Activated CD4-positive, alpha-beta T cell treated with anti-CD3 and anti-CD28 coated beads, Interleukin-2, Interleukin-6, amounts not matched to agents 100 ng/mL and 50 ng/mL, durations not matched to agents 16 hours and 8 hours (primary cell): ENCODE measurements around the gene MED13L.

ENCODE experiments used
- DNase-seq: peaks from one replicate; pipeline ENCODE4 v3.0.0-alpha.2; 2020

MED13L gene

DNA sequence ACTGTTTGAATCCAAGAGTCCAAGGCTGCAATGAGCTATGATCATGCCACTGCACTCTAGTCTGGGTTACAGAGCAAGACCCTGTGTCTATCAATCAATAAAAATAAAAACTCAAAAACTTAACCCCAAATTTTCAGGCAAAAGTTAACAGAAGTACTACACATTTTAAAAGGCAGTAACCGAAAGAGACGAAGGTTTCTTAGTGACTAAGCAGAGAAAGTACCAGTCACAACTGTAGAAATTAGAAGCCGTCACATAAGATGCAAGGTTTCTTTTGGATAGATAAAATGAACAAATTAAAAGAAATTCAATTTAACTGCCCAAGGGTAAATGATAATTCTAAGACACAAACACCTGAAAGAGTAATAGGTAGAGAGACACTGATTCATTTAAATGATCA lies 103.5 kb downstream of the MED13L start:
- DNase-seq: peak; percentile 44

DNA sequence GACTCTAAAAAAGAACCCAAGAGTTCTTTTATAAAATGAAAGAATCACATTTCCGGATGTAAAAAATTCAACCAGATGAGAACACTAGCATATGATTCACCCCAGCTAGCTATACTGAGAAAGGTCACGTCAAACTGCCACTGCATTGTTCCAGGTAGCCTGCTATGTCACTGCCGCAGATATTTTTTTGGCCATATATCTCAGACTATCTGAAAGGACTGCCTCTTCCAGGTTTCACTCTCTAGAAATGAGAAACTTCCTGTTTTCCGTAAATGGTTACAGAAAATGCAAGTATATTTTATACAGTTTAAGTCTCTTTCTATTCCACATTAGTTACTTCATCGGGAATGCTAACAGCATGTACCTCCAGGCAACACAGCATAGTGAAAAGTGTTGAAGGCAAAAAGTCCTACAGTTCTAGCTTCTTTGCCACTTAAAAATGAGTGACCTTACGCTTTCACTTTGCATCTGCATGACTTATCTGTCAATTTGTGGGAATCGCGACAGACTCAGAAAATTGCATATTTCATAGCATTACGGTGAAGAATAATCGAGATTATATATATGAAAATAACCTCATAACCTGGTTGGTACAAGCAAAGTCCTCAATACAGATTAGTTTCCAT lies 105.2 kb downstream of the MED13L start:
- peak; percentile 88 for DNase-seq

DNA sequence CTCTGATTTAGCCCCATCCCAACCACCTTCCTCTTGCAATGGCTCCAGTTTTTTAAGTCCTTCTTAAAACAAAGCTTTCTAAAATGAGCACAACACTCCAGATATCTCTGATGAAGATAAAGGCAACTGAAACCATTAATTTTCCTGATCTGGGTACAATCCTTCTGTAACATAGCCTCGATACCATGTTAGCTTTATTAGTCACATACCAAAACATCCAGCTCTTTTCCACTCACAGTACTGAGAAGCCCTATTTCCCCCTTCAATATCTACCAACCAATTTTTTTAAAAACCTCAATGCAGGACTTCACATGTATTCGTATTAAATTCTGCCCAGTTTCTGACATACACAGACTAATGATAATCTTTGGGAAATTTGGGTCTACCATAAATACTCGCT lies 105.9 kb downstream of the MED13L start:
- no peak for DNase-seq

DNA sequence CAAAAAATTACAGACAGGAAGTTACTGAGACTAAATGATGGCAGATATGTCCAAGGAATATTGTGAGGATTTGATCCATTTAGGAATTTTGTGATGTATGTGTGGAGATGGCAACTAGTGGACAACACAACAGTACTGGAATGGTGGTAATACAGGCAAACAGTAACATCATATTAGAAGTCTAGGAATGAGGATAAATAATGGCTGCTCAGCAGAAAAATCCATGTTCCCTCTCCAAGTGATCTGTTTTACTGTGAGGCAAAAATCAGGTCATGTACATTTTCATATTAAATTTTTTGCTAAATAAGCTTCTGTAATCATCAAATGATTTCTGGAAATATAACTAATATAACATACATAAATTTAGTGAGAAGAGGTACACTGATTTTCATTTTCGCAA lies 108.4 kb downstream of the MED13L start:
- DNase-seq: no peak

DNA sequence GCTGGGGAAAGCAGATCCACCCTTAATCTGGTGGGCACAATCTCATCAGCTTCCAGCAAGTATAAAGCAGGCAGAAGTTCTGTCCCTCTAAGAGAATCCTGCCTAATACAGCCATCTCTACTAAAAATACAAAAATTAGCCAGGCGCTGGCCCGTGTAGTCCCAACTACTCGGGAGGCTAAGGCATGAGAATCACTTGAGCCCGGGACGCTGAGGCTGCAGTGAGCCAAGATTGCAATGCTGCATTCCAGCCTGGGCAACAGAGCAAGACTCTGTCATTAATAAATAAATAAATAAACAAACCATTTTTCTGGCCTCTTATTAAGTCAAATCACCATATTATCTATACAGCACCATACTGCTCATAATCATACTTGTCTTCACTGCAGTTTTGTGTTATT lies 111.2 kb downstream of the MED13L start:
- no peak for DNase-seq

DNA sequence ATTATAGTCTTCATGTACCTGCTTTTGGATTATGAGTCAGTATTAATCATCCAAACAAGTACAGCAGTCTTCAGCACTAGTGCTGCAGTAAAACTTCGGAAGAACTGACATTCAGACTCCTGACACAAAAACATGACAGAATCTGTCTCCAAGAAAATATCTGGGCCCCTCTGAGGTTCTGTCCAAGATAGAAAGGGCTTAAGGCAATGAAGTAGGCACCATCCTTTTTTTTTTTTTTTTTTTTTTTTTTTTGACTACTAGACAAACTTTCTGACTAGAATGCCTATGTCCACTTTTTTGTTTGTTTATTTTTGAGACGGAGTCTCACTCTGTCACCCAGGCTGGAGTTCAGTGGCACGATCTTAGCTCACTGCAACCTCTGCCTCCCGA lies 112.5 kb downstream of the MED13L start:
- DNase-seq: no peak

DNA sequence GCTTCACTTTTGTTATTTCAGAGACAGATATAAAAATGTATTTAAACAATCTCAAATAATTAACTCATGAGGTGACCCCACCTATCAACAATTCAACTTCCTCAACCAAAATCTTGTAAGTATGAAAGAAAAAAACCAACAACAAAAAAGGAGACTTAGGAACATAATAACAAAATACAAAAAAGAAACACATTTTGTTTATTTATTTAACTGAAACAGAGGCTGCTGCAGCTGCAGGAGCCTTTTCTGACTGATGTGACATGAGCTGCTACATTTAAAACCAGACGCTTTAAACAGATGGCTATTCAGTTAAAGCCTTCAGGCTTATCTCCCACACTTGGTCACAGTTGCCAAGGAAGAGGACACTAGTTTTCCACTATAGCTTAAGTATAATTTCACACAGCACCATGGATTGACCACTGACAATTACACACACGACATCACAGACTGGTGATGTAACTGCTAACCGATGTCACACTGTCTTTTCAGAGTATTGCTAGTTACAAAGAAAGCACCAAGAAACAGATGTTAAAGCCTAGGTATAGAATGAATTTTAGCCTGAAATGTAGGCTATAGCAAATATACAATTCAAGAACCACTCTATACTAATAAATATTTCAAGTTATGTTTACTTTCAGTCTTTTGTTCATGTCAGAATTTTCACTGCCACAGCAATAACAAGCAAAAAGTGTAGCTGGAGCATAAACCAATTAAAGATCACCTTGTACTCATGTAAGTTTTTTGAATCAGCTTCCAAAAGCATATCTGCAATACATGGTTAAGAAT lies 113.0 kb downstream of the MED13L start:
- no peak for DNase-seq

DNA sequence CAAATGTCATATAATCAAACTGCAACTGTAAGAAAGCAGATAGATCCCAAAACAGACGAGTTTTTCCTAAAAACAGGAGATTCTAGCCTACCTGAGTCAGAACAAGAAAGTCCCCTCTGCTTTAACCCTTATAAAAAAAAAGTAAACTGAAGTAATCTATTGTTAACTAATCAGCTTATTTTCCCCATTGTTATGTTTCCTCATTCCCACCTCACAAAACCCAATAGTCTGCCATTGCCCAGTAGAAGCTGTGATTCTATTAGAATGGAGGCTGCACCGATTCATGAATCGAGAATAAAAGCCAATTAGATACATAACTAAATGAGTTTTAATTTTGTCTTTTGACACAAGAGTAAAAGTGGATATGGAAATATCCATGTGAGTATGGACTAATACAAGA lies 115.4 kb downstream of the MED13L start:
- DNase-seq: no peak

DNA sequence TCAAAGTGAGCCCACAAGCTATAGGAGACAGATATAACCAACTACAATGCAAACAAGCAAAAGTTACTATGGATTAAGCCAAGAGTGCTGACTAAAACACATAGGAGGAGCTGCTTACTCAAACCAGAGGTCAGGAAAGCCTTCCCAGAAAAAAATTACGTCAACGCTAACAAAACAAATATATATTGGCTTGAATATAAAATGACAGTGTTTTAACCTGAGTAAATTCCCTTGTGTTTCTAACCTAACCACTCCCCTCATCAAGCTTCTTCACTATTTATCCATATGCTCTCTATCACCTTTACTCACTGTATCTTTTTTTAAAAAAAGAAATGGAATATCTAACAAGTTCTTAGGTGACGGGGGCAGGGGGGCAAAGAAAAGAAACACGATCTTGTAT lies 115.9 kb downstream of the MED13L start:
- no peak for DNase-seq

DNA sequence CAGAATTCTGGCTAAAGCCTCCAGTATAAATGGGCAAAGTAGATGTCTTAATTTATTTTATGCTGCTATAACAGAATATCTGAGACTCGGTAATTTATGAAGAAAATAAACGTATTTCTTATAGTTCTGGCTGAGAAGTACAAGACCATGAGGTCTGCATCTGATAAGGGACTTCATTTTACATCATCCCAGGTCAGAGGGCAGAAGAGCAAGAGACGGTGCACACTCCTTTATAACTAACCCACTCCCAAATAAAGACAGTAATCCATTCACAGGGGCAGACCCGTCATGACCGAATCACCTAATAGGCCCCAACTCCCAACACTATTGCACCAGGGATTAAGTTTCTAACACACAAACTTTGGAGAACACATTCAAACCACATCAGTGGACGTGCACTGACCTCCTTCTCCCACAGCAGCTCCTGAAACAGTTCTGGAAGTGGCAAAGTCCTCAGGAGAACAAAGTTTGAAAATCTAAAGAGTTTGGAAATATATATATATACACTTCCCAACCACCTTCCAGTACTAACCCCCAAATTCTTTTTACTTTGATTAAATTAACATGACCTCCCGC lies 116.5 kb downstream of the MED13L start:
- DNase-seq: no peak

DNA sequence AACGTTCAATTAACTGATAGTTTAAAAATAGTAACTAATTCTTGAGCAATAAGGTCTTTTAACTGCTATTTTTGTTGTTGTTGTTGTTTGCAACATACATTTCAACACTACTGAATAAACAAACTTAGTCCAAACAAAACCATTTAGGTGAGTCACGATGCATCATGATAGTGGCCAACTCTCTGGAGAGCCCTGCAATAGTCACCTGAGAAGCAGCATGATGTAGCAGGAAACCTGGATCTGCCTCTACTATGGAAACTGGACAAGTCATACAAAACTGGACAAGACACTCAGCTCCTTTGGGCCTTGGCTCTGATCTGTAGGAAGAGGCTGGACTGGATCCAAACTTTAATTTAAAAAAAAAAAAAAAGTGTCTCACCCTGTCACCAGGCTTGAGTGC lies 117.3 kb downstream of the MED13L start:
- DNase-seq: no peak

DNA sequence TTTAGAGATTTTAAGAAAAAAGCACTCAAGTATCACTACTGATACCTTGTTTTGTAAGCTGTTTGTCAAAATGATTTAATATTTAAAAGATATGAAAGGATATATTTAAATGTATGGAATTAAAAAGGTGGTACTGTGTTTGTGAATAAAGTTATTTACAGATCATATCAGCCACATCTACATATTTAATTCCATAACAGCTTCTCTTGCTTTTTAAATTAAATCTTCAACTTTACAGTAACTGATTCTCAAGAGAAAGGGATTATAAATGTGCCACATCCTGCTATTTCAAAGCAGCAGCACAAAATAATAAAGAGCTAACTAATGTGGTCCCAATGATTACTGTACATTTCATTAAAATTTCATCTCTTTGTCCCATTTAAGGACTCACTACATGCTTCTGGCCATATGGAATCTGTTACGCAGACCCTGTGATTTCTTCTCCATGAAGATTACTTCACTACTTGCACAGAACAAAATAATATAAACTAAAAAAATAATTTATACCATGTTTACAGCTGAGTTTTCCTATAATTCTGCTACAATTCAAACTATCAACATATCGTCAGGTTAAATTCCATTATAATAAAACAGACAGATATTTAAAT lies 117.8 kb downstream of the MED13L start:
- no peak for DNase-seq

DNA sequence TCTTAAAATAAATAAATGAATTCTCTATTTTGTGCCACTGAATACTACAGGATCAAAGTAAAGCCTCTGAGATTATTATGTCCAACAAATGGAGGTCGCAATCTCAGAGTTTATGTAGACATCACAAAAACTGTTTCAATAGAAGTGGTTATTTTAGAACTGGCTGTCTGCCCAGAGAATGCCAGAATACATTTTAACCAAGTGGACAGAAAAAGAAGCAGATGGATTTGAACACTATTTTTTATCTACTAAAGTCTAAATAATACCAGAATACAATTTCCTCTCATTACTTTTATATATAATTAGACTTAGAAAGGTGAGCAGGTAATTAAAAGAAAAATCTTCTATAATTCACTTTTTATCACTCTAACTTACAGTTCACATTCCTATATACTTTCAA lies 118.3 kb downstream of the MED13L start:
- DNase-seq: no peak

DNA sequence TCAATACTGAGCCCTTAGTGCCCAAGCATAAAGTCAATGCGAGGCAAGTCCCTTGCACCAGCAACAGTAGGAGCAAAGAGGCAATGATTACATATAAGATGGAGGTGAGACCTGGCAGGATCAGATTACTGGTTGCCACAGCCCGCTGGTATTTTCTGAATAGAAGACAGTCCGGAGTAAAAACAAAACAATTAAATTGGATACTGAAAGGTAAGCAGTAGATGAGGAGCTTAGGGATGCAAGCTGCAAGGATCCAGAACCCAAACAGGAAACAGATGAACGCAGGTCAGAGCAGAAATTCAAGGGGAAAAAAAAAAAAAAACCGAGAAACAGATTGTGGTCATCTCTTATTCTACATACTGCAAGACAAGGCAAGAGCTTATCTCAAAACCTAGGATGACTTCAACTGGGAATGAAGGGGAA lies 119.6 kb downstream of the MED13L start:
- DNase-seq: no peak

DNA sequence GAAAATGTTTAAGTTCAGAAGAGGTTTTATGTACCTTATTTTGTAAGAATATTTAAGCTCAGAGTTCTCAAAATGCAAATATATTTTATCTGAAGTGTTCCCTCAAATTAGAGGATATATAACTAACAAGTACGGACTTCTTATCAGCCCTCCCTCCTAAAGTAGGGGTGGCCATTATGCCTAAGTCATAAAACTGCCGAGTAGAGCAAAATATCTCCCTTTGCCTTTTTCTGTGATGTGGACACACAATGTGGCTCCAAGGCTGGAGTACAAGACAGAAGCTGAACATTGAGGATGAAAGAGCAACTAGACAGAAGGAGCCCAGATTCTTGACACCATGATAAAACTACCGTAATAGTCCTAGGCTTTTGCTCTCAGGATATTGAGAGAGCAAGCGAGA lies 120.9 kb downstream of the MED13L start:
- DNase-seq: no peak

DNA sequence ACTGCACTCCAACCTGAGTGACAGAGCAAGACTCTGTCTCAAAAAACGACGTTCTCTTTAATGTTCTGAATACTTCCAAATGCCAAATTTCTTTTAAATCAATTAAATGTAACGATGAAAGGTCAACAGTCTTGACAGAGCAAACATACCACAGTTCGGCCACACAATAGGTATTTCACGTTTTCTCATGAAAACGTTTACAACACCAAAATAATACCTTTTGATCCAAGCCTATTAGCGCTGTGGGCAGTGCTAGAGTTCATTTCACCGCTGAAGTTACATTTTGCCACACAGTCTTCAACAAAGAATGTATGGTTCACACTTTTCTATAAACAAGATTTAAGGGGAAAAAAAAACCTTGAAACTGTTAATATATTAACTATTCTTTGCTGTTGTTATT lies 122.1 kb downstream of the MED13L start:
- DNase-seq: no peak

DNA sequence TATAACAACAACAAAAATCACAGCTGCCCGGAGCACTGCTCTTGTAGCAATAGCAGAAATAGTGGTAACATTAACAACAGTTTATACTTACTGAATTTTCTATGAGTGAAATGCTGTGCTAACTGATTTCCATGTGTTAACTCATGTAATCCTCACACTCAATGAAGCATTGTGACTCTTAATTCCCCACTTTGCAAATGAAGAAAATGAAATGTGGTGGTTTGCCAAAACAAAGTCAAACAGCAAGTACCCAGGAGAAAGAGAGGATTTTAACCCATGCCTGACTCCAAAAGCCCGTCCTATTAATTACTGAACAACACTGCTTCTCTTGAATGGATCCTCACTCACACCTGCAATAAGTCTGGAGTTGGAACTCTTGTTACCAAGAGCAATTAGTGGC lies 123.5 kb downstream of the MED13L start:
- DNase-seq: no peak

DNA sequence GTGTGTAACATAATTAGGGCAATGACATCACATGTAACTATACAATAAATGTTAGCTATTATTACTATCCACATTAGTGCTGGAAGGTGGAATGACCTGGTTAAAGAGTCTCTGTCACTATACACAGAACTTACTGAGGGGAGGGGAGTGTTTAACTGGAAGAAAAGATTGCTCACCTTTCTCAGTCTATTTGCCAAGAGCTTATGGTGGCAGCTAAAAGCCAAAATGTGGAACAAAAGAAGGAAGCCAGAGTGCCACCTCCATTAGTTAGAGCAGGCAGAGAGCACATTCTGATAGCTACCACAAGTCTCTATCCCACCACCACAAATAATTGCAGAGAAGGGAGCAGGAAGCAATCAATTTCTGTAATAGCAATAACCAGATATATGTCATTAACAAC lies 124.4 kb downstream of the MED13L start:
- DNase-seq: no peak

DNA sequence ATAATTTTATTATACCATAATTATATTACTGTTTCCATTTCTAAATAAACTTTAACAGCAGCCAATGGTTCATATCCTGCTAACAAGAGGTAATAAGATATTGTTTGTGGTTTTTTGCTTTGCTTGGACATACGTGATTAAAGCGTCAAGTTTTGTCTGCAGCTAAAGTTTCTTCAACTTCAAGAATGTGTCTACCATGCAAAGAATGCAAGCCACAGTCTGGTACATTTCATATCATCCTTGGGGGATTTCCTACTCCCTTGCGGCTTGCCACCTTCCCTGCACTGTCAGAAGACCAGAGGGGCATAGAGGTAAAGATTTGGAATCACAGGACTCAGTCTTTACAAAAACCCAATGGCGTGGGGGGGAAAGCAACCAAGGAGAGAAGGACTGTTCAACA lies 125.2 kb downstream of the MED13L start:
- DNase-seq: no peak

DNA sequence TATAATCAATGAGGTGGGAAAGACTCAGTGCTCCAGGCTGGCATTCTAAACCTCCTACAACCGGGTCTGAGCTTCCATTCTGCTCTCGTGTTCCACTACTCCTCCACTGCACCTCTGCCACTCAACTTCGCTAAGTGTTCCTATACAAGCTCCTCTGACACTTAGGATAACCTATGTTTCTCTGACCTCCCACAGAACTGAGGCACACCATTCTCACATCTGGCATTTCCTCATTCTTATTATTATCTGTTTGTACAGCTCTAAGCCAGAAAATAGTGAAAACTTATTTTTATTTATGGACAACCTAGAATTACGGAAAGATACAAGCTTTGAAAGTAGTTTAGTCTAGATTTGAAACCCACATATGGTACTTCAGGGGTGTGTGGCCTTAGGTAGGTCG lies 127.0 kb downstream of the MED13L start:
- no peak for DNase-seq

DNA sequence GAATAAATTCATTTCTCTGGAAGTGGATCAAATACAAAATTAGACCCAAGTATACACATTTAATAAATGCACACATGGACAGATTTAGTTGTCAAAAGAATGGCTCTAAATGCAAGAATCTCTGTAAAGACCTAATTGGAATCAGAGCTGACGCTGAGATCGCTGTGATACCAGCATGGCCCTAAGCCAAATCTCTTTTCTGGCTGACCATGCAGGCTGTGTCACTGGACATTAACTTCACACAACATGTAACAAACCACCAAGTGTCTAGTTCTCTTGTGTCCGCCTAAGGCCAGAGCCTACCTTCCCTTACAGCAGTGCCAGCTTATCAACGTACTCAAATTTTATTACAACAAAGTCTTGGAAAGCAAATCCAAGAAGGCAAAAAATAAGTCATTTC lies 127.5 kb downstream of the MED13L start:
- no peak for DNase-seq

DNA sequence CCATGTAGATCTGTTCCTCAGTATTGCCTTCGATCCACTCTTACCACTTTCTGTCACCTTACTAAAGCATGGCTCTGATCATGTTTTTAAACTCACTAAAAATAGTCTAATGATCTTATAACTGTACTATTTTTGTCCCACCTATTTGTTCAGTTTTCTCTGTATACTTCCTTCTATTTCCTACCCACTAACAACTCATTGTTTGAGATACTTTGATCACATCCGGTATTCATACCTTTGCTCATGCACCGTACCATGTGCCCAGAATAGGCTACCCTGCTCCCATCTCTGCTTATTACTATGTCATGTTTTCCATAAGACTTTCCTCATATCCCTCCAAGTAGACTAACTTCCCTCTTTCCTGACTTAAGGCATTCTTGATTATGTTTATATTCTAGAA lies 128.6 kb downstream of the MED13L start:
- no peak for DNase-seq

DNA sequence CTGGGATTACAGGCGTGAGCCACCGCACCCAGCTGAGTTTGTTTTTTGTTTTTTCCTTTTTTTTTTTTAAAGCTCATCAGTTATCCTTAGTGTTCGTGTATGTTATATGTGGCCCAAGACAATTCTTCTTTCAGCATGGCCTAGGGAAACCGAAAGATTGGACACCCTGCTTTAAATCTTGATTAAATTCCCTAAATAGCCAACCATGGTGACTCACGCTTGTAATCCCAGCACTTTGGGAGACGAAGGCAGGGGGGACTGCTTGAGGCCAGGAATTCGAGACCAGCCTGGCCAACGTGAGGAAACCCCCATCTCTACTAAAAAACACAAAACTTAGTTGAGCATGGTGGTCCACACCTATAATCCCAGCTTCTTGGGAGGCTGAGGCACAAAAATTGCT lies 131.1 kb downstream of the MED13L start:
- no peak for DNase-seq

DNA sequence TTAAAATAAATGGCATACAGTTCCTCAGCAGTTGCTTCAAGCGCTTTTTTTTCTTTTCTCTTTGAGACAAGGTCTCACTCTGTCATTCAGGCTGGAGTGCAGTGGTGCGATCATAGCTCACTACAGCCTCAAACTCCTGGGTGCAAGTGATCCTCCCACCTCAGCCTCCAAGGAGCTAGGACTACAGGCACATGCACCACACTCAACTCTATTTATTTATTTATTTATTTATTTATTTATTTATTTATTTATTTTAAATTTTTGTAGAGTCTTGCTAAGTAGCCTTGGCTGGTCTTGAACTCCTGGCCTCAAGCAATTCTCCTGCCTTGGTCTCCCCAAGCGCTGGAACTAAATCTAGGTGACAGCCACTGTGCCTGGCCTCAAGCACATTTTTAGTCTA lies 132.0 kb downstream of the MED13L start:
- no peak for DNase-seq
